ENCODE measurements around the gene PLK1.

The PLK1 gene

GRCh38 chr16:23668873-23669272 is 9.8 kb upstream of the PLK1 start:
- no peak for TF ChIP-seq CTCF (IDR thresholded peaks at IDR 0.05; ENCODE audit: extremely low read depth, missing control alignments)
- DNase-seq (ENCODE audit: low spot score) = no peak

GRCh38 chr16:23670137-23670776 is 8.4 kb upstream of the PLK1 start:
- peak; percentile 77 for DNase-seq (ENCODE audit: low spot score)
- no peak for TF ChIP-seq CTCF (IDR thresholded peaks at IDR 0.05; ENCODE audit: extremely low read depth, missing control alignments)

- no peak for TF ChIP-seq CTCF (IDR thresholded peaks at IDR 0.05; ENCODE audit: extremely low read depth, missing control alignments)
- no peak for DNase-seq (ENCODE audit: low spot score)
These were observed 4.6 kb upstream of the PLK1 start for GRCh38 chr16:23673971-23674614.

GRCh38 chr16:23676924-23677480 is 1.7 kb upstream of the PLK1 start:
- TF ChIP-seq CTCF (IDR thresholded peaks at IDR 0.05; ENCODE audit: extremely low read depth, missing control alignments) = no peak
- DNase-seq (ENCODE audit: low spot score) = no peak

- peak; percentile 42 for DNase-seq (ENCODE audit: low spot score)
These were observed 741 bp downstream of the PLK1 start for GRCh38 chr16:23679274-23679985.

GRCh38 chr16:23679986-23680336 is 1.3 kb downstream of the PLK1 start:
- TF ChIP-seq CTCF (IDR thresholded peaks at IDR 0.05; ENCODE audit: extremely low read depth, missing control alignments) = no peak
- no peak for DNase-seq (ENCODE audit: low spot score)

More at GRCh38 chr16:23679274-23679985, 741 bp downstream of the PLK1 start:
- TF ChIP-seq CTCF (IDR thresholded peaks at IDR 0.05; ENCODE audit: extremely low read depth, missing control alignments) = no peak

GRCh38 chr16:23682181-23682580 is 3.5 kb downstream of the PLK1 start:
- TF ChIP-seq CTCF (IDR thresholded peaks at IDR 0.05; ENCODE audit: extremely low read depth, missing control alignments) = no peak
- DNase-seq (ENCODE audit: low spot score) = no peak

All from GM20000 (cell line).